HG02840 (cell line): ENCODE results near the gene ZNF827.

ENCODE experiments used
- ATAC-seq: cut with Tn5 transposase; IDR thresholded peaks from one replicate; pipeline ENCODE4 v1.9.1; 2021; ENCODE audit warnings: mild to moderate bottlenecking, moderate library complexity, moderate number of reproducible peaks; ENCODE audit not compliant: unreplicated experiment, low FRiP score

Gene ZNF827

GRCh38 chr4:145868637-145869409 is 69.8 kb downstream of the ZNF827 start:
- peak; percentile 53 for ATAC-seq

GRCh38 chr4:145867406-145867805 is 71.2 kb downstream of the ZNF827 start:
- no peak for ATAC-seq

- no peak for ATAC-seq
Observed at GRCh38 chr4:145866991-145867390, 71.6 kb downstream of the ZNF827 start.

GRCh38 chr4:145865274-145865941 is 73.2 kb downstream of the ZNF827 start:
- ATAC-seq, result no peak

- no peak for ATAC-seq
Observed at GRCh38 chr4:145863191-145863590, 75.4 kb downstream of the ZNF827 start.

- ATAC-seq, result no peak
Observed at GRCh38 chr4:145861336-145862318, 77.0 kb downstream of the ZNF827 start.

- no peak for ATAC-seq
Observed at GRCh38 chr4:145860897-145861296, 77.7 kb downstream of the ZNF827 start.

GRCh38 chr4:145860446-145860845 is 78.2 kb downstream of the ZNF827 start:
- no peak for ATAC-seq

GRCh38 chr4:145859926-145860325 is 78.7 kb downstream of the ZNF827 start:
- ATAC-seq, result no peak

GRCh38 chr4:145859426-145859825 is 79.2 kb downstream of the ZNF827 start:
- ATAC-seq, result no peak

- no peak for ATAC-seq
Observed at GRCh38 chr4:145852256-145852839, 86.3 kb downstream of the ZNF827 start.

- no peak for ATAC-seq
Observed at GRCh38 chr4:145851511-145852201, 87.0 kb downstream of the ZNF827 start.

GRCh38 chr4:145847764-145848163 is 90.9 kb downstream of the ZNF827 start:
- no peak for ATAC-seq

GRCh38 chr4:145845118-145845517 is 93.5 kb downstream of the ZNF827 start:
- no peak for ATAC-seq

- ATAC-seq, result no peak
Observed at GRCh38 chr4:145843639-145844038, 95.0 kb downstream of the ZNF827 start.

- ATAC-seq, result no peak
Observed at GRCh38 chr4:145843148-145843547, 95.5 kb downstream of the ZNF827 start.

GRCh38 chr4:145842224-145842887 is 96.3 kb downstream of the ZNF827 start:
- no peak for ATAC-seq

GRCh38 chr4:145840801-145841200 is 97.8 kb downstream of the ZNF827 start:
- ATAC-seq, result no peak

- ATAC-seq, result no peak
Observed at GRCh38 chr4:145840162-145840768, 98.4 kb downstream of the ZNF827 start.
